NCI-H460 (cell line): ENCODE results near the gene DOCK1. TPM values are rescaled to one million over a fixed set of nuclear protein-coding genes. Genes with fewer than 3 reads are reported as not detected.

Experiments
- DNase-seq: peaks from one replicate; pipeline ENCODE4 v3.0.0-alpha.2; 2016; ENCODE audit warnings: low read depth; ENCODE audit errors: extremely low read depth
- total RNA-seq: library from RNA; depleted of rRNA; stranded (reverse); fragments of >200 nt; shearing (Covaris generic); gene quantifications from 2 replicates; pipeline ENCODE4 v1.2.3, GENCODE V29; 2014

Gene DOCK1
- total RNA-seq, 1 experiment from 2014 or later = 32.3 TPM

DNA sequence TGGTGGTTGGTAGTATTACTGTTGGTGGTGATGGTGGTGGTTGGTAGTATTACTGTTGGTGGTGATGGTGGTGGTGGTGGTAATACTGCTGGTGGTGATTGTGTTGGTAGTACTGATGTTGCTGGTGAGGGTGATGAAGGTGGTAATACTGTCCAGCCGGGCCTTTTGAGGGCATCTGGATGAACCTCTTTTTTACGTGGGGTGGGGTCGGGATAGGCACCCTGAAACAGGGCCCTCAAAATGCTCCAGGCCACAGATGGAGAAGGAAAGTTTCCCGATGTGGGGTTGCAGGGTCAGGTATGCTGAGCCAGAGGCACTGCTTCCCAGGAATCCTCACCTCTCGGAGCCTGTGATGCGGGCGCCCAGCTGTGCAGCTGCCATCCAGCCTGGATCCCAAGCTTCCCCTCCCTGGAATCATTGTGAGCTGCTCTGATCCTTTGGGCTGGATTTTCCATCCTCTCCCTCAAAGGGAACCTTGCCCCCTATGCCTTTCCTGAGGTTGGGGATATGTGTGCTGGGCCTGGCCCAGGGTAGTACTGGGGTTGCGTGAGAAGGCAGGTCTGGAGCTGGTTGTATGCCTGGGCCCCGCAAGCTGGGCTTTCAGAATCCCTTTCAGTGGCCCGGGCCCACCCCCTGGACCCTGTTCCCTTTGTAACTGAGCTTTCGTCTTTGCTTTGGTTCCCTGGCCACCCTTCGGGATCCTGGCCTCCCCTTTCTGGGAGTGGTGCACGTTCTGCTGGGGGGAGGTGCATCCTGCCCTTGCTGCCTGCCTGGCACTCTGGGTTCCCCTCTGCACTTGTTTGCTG lies 43.3 kb downstream of the DOCK1 start:
- DNase-seq = no peak

GRCh38 chr10:126949161-126949503 lies 43.9 kb downstream of the DOCK1 start:
- no peak for DNase-seq

- DNase-seq = no peak
Observed at GRCh38 chr10:126950401-126951105, 45.3 kb downstream of the DOCK1 start.

DNA sequence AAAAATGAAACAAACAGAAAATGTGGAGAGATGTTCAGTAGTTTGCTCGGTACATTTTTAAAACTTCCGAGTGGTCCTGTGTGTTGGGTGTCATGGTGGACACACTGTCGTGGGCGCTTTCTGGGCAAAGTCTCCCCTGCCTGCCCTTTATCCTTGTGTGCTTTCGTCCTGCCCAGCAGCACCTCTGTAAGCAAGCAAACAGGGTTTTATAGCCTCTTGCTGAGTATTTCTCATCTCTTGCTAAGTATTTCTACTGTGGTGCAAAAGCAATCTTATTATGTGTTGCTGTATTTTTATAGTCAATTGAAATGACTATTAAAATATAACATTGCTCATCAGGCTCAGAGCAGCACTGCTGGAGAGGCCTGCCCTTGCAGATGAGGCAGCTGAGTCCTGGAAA lies 48.7 kb downstream of the DOCK1 start:
- no peak for DNase-seq

DNA sequence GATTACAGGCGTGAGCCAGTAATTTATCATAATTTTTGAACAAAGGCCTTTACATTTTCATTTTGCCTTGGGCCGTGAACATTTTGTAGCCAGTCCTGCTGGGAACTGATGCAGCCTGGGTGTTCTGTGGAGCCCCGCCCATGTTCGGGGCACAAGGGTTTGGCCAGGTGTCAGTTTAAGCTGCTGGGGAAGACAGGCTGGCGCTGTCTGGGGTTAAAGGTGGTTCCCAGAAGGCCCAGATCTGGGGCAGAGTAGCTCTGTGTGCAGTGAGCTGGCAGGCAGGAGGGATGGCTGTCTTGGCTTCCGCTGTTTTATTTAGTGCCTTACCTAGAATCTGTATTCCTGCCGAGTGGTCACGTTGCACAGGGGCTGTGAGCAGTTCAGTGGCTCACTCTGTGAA lies 50.2 kb downstream of the DOCK1 start:
- DNase-seq = no peak

GRCh38 chr10:126955934-126956711 lies 50.9 kb downstream of the DOCK1 start:
- DNase-seq = no peak

- no peak for DNase-seq
Observed at GRCh38 chr10:126956712-126957108, 51.5 kb downstream of the DOCK1 start.

GRCh38 chr10:126957111-126957510 lies 51.9 kb downstream of the DOCK1 start:
- DNase-seq = no peak

- no peak for DNase-seq
Observed at GRCh38 chr10:126959431-126959830, 54.2 kb downstream of the DOCK1 start.

DNA sequence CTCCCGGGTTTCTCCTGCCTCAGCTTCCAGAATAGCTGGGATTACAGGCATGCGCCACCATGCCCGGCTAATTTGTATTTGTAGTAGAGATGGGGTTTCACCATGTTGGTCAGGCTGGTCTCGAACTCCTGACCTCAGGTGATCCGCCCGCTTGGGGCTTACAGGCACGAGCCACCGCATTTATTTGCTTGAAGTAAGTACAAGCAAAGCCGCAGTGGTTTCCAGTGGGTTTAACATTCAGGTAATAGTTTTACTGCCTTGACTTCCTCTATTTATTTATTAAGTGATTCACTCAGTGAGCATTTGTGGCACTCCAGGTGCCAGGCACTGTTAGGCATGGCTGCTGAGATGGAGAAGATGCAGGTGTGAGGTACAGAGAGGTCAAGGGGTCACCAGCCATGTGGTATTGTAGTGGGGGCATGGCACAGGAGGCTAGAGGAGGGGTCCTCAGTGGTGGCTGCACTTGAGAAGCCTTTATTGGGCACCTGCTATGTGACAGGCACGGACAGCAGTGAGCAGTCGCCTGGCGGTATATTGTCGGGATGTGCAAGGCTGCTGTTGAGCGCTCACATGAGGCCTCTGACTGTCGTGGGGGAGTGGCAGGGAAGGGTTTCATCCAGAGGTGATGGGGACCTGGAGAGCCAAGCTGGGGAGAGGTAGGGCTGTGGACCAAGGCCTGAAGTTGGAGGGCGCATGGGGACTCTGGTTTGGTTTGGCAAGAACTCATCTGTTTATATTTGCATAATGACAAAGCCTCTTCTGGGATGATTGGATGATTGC lies 54.9 kb downstream of the DOCK1 start:
- no peak for DNase-seq

DNA sequence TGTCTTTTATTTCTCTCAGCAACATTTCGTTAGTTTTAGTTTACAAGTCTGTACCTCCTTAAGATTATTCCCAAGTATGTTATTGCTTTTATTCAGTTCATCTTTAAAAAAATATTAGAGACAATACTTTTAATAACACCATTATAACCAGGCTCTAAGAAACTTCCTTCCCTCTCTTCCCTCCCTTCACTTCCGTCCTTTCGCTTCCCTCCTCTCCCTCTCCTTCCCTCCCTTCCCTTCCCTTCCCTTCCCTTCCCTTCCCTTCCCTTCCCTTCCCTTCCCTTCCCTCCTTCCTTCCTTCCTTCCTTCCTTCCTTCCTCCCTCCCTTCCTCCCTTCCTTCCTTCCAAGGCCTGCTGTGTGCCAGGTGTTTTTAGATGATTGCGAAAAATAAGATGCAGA lies 58.1 kb downstream of the DOCK1 start:
- DNase-seq = no peak

DNA sequence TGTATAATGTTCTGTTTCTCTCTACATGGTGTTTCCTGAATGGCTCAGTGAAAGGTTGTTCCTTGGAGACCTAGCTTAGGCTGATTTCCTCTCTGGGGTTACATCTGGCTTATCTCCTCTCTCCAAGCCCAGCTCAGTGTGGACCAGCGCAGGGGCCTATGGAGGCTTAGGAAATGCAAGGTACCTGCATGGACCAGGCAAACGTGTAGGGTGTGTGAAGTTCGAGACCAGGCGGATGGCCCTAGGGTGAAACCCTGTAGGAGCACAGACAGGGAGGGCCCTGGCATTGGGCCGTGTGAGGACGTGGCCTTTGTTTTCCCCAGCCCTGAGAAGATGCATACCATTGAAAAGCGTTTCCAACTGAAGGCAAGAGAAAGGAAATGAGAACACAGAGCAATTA lies 59.0 kb downstream of the DOCK1 start:
- no peak for DNase-seq

GRCh38 chr10:126966938-126967337 lies 61.7 kb downstream of the DOCK1 start:
- no peak for DNase-seq

DNA sequence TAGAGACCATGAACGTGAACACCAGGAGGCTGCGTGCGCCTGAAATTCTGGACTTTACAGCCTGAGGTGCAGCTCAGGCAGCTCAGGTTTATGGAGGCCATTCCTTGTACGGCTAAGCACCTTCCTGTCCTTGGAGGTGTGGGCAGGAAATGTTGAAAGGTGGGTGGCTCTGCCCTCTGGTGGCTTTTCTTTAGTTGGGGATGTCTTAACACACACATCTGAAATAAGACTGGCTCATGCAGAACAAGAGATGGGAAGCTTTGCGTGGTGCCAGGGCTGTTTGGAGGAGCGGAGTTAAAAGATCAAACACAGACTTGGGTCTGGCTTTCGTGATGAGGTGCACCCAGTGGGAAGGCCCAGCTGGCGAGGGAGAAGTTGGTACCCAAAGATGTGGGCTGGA lies 64.1 kb downstream of the DOCK1 start:
- no peak for DNase-seq

DNA sequence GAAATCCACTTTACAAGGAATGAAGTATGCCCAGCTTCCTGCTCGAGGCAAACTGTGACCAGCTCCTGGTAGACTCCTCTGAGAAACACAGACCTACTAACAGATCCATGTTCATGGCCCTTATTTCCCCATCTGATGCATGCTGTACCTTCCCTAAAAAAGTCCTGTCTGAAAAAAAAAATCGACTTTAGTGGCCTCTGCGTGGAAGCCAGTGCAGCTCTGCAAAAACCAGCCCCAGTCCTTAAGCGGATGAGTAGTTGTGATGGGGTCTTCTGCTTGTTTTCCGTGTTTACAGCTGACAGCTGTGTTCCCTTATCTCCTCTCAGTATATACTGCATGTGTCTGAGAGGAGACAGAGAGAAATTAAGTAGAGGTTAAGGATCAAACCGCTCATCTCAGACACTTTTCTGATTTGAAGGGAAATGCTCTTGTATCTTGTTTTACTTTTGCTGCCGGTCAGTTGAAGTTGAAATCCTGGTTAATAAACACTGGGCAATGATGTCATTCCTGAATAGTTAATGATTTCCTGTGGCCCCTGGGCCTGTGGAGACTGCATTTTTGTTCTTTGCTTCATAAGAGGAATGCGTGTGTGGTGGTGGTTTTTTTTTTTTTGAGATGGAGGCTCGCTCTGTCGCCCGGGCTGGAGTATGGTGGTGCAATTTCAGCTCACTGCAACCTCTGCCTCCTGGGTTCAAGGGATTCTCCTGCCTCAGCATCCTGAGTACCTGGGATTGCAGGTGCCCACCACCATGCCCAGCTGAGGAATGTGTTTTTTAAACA lies 67.6 kb downstream of the DOCK1 start:
- DNase-seq = no peak

DNA sequence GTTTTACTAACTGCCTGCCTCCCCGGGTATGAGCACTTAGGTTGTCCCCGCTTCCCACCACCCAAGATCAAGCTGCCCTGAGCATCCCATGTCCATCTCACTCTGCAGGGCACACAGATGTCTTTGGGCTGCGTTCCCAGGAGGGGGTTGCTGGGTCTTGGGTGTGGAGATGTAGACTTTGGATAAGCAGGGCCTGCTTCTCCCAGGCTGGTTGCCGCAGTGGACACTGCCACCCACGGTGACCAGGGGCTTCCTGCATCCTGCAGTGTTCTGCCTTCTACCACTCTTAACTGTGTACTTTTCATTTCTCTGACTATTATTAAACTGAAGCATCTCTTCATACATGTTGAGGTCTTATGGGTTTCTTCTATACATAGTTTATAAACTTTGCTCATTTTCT lies 70.0 kb downstream of the DOCK1 start:
- DNase-seq = no peak

DNA sequence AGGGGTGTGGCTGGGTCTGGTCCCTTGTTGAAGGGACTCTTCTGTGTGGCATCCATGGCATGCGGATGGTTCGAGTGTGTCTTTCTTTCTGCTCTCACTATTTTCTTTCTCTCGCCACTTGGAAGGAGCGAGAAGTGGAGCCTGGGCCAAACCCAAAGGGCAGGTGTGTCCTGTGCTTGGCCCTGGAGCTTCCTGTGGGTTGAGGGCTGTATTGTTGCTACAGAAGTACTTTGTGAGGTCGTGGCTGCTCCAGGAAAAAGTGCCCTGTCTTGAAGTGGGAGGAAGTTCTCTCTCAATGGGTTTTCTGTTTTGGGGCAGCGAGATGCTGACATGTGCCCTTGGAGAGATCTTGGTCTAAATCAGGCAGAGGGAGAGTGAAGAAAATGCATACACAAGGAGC lies 72.0 kb downstream of the DOCK1 start:
- no peak for DNase-seq

DNA sequence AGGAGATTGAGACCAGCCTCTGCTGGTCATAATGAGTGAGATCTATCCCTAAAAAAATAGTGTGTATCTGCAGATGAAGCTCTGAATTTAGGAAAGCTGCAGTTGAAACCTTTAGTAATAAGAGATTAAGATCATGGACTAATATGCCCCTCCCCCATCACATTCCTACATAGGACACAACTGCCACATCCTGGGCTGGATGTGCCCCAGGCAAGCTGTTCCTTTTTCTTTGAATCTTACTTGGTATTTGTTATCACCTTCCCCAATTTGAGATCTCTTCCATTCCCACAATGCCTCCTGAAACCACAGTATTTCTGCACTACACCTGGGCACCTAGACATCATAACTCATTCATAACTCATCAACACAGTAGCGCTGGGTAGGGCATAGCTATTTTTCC lies 74.1 kb downstream of the DOCK1 start:
- no peak for DNase-seq

DNA sequence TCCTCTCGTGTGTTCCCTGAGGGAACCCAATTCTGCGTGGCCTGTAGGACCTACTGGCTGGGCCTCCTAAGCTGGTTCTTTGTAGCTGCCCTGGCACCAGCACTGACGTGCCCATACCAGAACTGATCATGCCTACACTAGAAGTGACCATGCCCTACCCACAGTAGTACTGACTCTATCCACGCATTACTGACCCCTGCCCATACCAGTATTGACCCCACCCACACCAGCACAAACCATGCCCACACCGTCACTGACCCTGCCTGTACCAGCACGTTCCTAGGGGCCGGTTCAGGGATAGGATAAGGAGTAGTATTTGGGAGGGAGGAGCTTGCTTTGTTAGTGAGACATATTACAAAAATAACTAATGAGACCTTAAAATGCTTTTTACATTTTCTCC lies 88.0 kb downstream of the DOCK1 start:
- DNase-seq = no peak
